Measurements from ENCODE around the gene POLDIP2.

- TF ChIP-seq CTCF (conservative IDR thresholded peaks at IDR 0.05 in 1 of 2, IDR thresholded peaks at IDR 0.05 in 1 of 2; ENCODE audit: low read depth in 1 of 2, low read length in 2 of 2) = no peak
- no peak for TF ChIP-seq EZH2 (IDR thresholded peaks at IDR 0.05; ENCODE audit: low read length, missing control alignments)
Measured at GRCh38 chr17:28315846-28316705, 41.3 kb downstream of the POLDIP2 start.

Data from fibroblast of lung (primary cell).